HepG2 (cell line): ENCODE data around the gene CES2. TPM values are rescaled to one million over a fixed set of nuclear protein-coding genes. Genes with fewer than 3 reads are reported as not detected.
A peak's percentile ranks its signal among the peaks of the same experiment; 100 is the strongest.

Source experiments
- ARID4A ChIP-seq: sonication (generic); formaldehyde crosslinking; IDR thresholded peaks from 2 replicates; pipeline ENCODE4 v1.5.0; 2020; ENCODE audit warnings: mild to moderate bottlenecking, missing genetic modification reagents, borderline replicate concordance
- MTA3 ChIP-seq: sonication (generic); formaldehyde crosslinking; IDR thresholded peaks from 2 replicates; pipeline ENCODE4 v1.4.0; 2020; ENCODE audit warnings: missing genetic modification reagents
- NFIC ChIP-seq: IDR thresholded peaks from 2 replicates; pipeline ENCODE4 v1.6.1; 2012; ENCODE audit warnings: mild to moderate bottlenecking, low read length, inconsistent platforms
- ZNF318 ChIP-seq: sonication (generic); formaldehyde crosslinking; IDR thresholded peaks from 2 replicates; pipeline ENCODE4 v1.4.0; 2020; ENCODE audit warnings: mild to moderate bottlenecking, missing genetic modification reagents
- ZNF34 ChIP-seq: sonication (generic); formaldehyde crosslinking; IDR thresholded peaks from 2 replicates; pipeline ENCODE4 v1.4.0; 2020; ENCODE audit warnings: mild to moderate bottlenecking, missing genetic modification reagents, borderline replicate concordance
- ZNF367 ChIP-seq: sonication (generic); formaldehyde crosslinking; IDR thresholded peaks from 2 replicates; pipeline ENCODE4 v1.4.0; 2020; ENCODE audit warnings: missing genetic modification reagents, borderline replicate concordance
- ZNF639 ChIP-seq: conservative IDR thresholded peaks from 2 replicates; pipeline ENCODE4 v1.6.1; 2018; ENCODE audit warnings: missing genetic modification reagents
- polyA plus RNA-seq, 8 experiments: library from polyadenylated mRNA; depleted of rRNA in 3 of 8; stranded (reverse) in 7 of 8; unstranded in 1 of 8; fragments of >200 nt; fragmentation: Illumina TruSeq in 4 of 8; extraction: Trizol in 4 of 8; gene quantifications; 2 replicates each; pipeline versions ENCODE4 v1.2.1 to v1.2.3, GENCODE V29; 2011 to 2016; ENCODE audit warnings: low read depth in 4 of 8, missing spikeins in 1 of 8, mixed read lengths in 1 of 8; ENCODE audit not compliant: insufficient read depth in 1 of 8
- total RNA-seq, 5 experiments: library from RNA; depleted of rRNA; stranded (reverse); fragments of >200 nt; fragmentation: Illumina TruSeq; extraction: Trizol; gene quantifications; 2 replicates each; pipeline ENCODE4 v1.2.3, GENCODE V29; 2016; ENCODE audit warnings: low read depth in 1 of 5

CES2 gene
- total and polyA plus RNA-seq, 2 of the 13 experiments (the other 11 are each of a cell fraction or from before 2014, with no cell fraction given), result 50.6 to 63.8 TPM

GRCh38 chr16:66935314-66936011, at the start of gene CES2 (continued):
- peak; percentile 63; the same call in 1 of the 2 replicates for TF ChIP-seq ARID4A (CRISPR knock-in tag)
- TF ChIP-seq ZNF639, result no peak
- no peak for TF ChIP-seq ZNF367 (CRISPR knock-in tag)
- 0 out of 2 replicates have a peak, but pooled peaks have one; percentile 56 for TF ChIP-seq ZNF34 (CRISPR knock-in tag)
- TF ChIP-seq NFIC, result no peak
- TF ChIP-seq MTA3 (CRISPR knock-in tag), result no peak
- no peak for TF ChIP-seq ZNF318 (CRISPR knock-in tag)
- TF ChIP-seq, all 625 proteins: peak for 309
